NCI-H69 (cell line): Measurements from ENCODE around the gene NIPSNAP2.

Source experiments
- DNase-seq: peaks from one replicate; lab custom pipeline; 2025; lab: John Stamatoyannopoulos, UW

NIPSNAP2 gene

DNA sequence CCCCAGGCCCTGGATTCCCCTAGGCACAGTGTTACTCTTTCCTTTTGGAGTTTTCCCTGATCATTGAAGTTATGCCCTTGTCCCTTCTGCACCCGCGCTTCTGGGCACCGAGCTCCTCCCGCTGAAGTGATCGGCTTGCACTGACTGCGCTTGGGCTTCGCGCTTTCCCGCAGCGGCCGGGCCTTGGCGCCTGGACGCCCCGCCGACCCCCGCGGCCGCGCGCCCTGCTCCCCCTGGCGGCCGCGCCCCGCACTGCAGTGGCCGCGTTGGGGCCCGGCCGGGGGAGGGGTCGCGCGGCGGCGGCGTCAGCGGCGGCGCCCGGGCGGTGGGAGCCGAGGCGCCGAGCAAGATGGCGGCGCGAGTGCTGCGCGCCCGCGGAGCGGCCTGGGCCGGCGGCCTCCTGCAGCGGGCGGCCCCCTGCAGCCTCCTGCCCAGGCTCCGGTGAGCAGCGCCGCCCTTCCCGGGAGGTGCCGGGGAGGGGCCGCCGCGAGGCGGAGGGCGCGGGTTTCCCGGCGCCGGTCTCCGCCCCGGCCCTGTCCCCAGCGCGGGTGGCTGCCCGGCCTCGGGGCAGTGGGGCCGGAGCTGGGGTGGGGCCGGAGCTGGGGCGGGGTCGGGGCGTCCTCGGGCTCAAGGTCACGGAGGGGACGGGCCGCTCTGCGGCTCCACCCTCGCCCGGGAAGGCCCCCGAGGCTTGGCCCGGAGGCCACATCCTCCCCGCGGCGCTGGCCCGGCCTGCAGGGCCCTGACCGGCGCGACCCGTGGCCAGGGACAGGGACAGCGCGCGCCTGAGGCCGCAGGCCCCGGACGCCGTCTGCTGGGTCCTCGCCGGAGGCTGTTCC is at the start of gene NIPSNAP2:
Gene NIPSNAP2 (plus strand): TSS at position 325 of the 839 bp plus-strand sequence. CDS start 25 bp downstream, at position 350.
- peak; percentile 90 for DNase-seq

DNA sequence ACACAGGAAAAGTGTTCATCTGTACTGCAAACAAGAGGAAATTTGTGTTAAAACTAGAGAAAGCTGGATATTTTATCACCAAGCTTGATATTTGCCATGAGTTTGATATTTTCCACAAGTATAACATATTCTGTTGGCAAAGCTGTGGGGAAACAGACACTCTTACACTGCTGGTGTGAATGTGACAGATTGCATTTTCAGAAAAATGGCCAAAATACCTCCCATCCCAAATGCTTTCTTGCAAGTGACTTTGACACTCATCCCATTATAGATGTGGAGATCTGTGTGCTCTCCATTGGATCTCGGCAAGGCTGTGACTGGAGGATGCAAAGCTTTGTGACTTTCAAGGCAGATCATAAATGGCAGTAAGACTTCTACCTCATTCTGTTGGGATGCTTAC is 46.6 kb upstream of the NIPSNAP2 start:
- no peak for DNase-seq

DNA sequence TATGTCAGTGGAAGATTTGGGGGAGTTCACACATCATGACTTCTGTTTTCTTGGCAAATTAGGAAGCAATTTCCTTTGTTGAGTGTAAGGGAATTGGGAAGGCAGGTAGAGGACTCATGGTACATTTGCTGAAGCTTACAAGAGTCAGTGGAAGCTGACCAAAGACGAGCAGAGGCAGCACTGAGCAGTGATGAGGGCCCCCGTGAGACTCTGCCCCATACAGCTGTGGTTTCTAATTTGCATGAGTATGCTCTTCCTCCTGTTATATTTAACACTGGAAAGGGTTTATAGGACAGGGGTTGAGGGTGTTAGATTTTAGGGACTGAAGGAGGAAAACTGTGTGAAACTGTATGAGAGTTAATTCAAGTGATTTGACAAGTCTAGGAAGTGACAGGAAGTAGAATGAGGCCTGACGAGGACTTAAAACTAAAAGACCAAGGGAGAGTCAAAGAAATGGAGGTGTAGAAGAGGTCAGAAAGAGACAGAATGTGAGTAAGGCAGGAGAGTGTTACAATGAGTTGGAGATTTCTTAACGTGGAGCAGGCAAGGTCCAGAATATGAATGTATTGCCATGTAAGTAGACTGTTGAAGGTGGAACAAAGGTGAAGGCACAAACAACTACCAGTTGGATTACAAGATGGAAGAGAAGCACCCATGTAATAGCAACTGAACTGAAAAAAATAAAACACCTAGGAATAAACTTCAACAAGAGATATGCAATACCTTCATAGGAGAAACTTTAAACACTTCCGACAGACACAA is 36.2 kb upstream of the NIPSNAP2 start:
- no peak for DNase-seq

DNA sequence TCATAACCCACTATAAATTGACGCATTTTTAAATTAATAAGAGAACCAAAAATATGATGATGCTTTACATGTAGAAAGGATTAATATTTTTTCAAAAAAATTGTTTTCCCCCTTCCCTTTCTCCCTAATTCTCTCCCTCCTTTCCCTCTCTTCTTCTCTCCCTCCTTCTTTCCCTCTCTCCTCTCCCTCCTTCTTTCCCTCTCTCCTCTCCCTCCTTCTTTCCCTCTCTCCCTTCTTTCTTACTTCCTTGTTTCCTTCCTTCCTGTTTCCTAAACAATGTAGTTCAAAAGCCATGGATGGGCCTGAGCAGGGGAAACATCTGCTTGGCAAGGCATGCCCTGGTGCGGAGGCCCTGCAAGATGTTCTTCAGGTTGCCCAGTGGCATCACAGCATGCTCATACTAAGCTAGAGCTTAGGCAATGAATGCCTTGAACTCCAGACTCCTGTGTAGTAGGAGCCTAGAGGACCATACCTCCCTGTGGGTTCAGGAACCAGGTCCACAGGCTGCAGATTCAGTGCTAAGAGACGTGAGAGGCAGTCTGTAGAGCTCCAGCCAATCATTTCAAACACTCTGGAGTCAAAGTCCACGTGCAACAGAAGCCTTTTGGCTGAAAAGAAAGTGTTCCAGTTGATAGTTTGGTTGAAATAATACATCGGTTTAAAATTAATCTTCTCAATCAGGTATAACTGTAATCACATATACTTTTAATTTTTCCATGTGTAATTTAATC is 32.8 kb upstream of the NIPSNAP2 start:
- DNase-seq: no peak

DNA sequence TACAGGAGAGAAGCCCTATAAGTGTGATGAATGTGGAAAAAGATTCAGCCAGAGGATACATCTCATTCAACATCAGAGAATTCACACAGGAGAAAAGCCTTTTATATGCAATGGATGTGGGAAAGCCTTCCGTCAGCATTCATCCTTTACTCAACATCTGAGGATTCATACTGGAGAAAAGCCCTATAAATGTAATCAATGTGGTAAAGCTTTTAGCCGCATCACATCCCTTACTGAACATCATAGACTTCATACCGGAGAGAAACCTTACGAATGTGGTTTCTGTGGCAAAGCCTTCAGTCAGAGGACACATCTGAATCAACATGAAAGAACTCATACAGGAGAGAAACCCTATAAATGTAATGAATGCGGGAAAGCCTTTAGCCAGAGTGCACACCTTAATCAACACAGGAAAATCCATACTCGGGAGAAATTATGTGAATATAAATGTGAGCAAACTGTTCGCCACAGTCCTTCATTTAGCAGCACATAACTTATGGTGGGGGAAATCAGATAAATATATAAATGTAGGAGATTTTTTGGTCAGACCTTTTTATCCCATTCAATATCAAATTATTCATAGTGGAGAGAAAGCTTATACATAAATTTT is 24.8 kb upstream of the NIPSNAP2 start:
- no peak for DNase-seq

DNA sequence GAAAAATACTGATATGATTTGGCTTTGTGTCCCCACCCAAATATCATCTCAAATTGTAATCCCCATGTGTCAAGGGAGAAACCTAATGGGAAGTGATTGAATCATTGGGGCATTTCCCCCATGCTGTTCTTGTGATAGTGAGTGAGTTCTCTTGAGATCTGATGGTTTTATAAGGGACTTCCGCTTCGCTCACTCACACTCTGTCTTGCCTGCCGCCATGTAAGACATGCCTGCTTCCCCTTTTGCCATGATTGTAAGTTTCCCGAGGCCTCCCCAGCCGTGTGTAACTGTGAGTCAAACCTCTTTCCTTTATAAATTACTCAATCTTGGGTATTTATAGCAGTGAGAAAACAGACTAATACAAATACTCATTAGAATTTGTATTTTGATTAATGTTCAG is 17.8 kb upstream of the NIPSNAP2 start:
- DNase-seq: no peak

DNA sequence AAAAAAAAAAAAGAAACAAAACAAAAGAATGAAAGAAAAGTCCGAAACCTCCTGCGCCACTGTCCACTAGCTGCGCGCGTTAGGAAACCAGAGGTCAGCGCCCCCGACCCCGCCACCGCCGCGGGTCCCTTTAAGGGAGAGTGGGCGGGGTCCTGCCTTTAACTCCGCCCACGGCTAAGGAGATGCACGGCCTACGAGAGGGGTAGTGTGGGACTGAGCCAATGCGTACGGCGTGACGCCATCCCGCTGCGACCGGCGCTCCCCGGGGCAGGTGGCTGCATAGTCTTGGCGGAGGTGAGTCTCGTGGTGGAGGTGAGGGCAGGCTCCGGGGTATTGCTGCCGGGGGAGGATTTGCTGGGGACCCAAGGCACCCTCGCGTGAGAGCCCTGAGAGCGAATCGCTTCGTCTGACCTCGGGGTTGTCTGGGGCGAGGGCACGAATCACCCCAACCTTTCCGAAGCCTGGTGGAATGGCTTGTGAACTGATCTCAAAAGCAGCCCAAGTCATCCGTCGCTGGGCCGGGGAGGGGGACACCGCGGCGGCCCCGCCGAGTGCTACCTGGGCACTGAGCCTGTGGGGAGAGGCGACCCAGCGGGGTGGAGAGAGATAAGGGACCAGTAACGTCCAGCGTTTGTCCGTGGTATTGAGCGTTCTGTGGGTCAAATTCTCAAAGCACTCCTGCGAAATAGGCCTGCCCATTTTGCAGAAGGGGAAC is 12.6 kb upstream of the NIPSNAP2 start, which contains the start of gene MRPS17:
Gene MRPS17 (plus strand): TSS at position 241 of the 715 bp plus-strand sequence. CDS start 1,319 bp downstream, outside the sequence.
- peak; percentile 97 for DNase-seq

DNA sequence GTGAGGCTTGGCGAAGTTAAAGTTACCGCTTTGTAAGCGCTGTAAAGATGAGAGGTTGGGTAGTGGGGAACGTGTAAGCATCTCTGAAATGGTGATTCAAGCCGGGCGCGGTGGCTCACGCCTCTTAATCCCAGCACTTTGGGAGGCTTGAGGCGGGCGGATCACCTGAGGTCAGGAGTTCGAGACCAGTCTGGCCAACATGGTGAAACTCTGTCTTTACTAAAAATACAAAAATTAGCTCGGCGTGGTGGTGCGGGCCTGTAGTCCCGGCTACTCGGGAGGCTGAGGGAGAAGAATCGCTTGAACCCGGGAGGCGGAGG is 12.1 kb upstream of the NIPSNAP2 start:
- peak; percentile 51 for DNase-seq

DNA sequence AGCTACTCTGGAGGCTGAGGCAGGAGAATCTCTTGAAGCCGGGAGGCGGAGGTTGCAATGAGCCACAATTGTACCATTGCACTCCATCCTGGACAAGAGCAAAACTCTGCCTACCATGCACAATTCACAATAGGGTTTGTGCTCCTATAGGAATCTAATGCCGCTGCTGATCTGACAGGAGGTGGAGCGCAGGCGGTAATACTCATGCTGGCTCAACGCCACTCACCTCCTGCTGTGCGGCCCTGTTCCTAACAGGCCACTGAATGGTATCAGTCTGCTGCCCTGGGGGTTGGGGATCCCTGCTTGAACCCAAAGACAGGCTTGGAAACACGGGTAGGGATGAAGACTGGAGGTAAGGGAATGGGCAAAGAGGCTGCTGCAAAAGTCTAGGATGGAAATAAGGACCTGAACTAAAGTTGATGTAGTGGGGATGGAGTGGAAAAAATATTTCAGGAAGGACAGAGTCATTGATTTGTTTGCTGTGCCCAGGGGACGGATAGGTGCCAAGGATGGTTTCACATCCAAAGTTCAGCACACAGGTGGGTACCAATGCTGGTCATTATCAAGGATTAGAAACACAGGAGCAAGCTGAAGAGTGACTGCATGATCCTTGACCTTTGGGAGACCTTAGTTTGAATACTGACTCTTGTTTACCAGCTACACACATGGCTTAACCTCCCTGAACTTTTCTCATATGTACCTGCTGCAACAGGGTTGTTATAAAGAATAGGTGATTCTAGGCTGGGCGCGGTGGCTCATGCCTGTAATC is 10.5 kb upstream of the NIPSNAP2 start:
- DNase-seq: no peak

DNA sequence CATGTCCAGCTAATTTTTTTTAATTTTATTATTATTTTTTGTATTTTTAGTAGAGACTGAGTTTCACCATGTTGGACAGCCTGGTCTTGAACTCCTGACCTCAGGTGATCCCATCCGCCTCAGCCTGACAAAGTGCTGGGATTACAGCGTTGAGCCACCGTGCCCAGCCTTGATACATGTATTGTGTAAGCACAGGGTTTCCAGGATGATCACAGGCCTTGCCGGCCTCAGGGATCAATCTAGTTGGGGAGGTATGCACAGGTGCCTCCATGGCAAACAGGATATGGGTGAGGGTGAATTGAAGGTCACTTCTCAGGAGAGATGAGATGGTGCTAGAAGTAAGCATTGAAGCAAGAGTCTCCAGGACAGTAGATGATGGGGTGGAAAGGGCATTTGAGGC is 7.2 kb upstream of the NIPSNAP2 start:
- DNase-seq: no peak

DNA sequence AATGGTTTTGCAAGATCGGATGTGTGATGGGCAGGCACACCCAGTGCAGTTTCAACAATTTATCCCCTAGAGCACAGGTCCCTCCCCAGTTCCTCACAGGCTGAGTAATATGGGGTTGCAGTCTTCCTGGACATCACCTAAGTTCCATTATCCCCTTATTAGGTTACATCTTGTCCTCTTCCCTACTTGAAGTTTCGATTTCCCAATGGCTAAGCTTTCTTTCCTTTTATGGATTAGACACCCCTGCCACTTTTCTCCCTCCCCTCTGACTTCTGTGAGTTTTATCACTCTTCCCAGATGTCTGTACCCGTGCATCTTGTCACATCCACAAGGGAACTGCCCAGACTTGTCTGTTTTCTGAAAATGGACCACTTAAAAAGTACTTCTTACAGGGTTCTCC is 2.4 kb upstream of the NIPSNAP2 start:
- DNase-seq: no peak

DNA sequence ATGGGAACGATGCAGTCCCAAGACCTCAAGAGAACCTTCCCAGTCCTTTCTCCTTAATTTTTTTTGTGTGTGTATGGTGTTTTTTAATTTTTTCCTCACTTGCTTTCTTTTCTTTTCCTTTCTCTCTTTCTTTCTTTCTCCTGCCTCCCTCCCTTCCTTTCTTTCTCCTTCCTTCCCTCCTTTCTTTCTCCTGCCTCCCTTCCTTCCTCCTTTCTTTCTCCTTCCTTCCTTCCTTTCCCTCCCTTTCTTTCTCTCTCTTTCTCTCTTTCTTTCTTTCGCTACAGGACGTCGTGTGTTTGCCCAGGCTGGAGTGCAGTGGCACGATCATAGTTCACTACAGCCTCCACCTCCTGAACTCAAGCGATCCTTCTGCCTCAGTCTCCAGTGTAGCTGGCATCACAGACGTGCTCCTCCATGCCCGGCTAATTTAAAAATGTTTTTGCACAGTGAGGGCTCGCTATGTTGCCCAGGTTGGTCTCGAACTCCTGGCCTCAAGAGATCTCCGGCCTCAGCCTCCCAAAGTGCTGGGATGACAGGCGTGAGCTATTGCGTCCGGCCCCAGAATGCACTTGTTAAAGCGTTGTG is 709 bp upstream of the NIPSNAP2 start:
- DNase-seq: no peak

DNA sequence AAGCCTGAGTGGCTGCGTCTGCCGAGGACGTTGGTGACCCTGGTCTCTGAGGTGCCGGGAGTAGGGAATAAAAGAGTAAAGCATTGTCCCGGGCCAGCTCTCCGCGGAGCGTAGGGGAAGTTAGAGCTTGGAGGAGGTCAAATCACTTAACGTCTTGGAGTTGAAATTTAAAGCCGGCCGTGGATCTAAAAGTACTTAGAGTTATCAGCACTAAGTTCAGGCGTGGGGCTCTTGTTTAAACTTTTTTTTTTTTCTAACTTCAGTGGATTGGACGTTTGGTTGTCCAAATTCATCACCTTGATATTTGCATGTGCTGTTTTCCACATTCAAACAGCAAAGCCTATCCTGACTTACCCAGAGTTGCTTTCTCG is 700 bp downstream of the NIPSNAP2 start:
- DNase-seq: no peak

DNA sequence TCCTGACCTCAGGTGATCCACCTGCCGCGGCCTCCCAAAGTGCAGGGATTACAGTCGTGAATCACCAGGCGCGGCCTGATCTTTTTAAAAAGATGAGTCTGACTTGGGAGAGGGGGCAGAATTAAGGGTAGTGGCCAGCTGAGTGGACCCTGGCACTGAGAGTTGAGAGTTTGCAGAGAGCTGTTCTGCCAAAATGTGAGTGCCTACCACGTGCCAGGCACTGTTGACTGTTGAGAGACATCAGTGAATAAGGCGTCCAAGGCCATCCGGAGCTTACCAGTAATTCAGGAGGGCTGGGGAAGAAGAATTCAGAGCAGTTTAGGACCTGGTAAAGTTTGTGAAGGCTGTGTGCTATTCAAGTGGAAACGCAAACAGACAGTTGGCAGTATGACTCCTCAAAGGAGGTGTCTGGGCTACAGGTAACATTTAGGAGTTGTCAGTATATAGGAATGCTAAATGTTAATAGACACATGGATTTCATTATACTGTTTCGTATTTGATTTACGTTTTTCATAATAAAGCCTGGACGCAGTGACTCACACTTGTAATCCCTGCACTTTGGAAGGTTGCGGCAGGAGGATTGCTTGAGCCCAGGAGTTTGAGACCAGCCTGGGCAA is 1.5 kb downstream of the NIPSNAP2 start:
- DNase-seq: peak; percentile 45

DNA sequence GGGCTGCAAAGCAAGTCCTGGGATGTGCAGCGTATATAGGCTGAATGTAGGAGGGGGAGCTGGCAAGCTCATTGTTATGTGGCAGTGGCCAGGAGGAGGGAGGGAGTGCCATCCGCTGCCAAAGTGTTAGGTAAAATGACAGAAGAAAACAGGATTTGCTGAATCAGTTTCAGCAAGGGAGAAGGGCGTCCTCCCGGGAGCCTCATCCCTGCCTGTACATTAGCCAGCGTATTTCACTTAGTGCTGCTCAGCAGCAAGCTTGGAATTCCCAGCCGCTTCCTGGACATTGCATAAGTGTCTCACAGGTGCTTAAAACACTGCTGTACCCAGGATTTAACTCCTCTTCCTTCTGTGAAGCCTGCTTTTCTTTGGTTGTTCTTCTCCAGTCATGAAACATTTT is 2.5 kb downstream of the NIPSNAP2 start:
- peak; percentile 74 for DNase-seq

DNA sequence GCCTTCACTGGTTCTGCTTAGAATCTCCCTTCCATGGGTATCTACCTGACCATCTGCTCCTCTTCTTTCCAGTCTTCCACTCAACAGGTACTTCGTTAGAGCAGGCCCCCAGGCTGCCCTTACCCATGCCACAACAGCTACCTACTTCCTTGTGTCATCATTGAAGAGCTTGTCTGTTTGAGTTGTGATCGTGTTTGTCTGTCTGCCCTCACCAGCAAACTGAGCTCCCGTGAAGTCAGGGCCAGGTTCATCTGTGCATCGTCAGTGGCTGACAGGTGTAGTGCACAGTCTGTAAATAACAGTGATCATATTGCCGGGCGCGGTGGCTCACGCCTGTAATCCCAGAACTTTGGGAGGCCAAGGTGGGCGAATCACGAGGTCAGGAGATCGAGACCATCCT is 5.0 kb downstream of the NIPSNAP2 start:
- peak; percentile 44 for DNase-seq

DNA sequence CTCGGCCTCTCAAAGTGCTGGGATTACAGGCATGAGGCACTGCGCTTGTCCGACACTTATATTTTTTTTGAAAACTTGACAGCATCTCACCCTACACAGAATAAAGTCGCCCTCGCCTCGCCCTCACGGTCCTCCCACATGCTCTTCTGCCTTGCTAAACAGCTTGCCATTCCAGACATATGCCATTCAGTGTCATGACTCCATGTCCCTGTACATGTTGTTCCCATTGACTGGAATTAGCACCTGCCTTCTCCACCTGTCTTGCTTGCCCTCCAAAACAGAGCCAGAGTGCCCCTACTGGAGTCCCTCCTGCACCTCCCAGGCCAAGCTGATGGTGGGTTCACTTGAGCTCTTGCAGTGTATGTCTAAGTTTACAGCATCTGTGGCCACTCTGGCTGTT is 6.2 kb downstream of the NIPSNAP2 start:
- DNase-seq: peak; percentile 74

DNA sequence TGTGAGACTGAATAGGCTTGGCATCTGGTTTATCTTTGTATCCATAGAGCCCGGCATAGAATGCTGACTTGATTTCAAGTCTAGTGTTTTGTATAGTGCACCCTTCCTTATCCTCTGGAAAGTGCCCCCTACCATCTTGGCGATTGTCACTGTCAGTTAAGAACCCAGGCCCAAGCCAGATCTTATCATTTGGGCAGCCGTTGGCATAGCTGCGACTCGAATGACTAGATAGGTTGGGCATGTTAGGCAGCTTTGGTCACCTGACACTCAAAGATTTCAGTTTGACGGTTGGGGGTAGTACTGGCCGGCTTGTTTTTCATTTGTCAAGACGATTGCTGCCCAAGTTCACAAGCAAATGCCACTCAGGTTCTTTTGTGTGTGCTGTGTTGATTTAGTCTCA is 6.6 kb downstream of the NIPSNAP2 start:
- peak; percentile 90 for DNase-seq

DNA sequence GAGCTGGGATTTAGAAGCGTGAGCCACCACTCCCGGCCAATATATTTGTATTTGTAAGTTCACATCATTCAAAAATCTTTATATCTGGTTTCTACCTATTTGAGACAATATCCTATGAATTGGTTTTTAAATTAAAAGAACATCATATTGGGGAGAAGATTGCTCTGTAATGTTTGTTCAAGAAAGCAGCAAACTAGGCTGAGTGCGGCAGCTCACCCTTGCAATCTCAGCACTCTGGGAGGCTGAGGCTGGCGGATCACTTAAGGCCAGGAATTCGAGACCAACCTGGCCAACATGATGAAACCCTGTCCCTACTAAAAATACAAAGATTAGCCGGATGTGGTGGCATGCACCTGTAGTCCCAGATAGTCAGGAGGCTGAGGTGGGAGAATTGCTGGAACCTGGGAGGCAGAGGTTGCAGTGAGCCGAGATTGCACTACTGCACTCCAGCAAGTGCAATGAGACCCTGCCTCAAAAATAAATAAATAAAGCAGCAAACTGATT is 9.4 kb downstream of the NIPSNAP2 start:
- no peak for DNase-seq
